Right renal cortex interstitium (tissue), 3 donors: ENCODE results near the gene WLS. TPM values are rescaled to one million over a fixed set of nuclear protein-coding genes. Genes with fewer than 3 reads are reported as not detected.
"Not testable (repeated sequence)": the region's sequence is repeated elsewhere in the genome, so short reads cannot be mapped to it uniquely, and the experiment has no call there.

Source experiments
- DNase-seq, 3 donors: peaks; one replicate each; pipeline ENCODE4 v3.0.0-alpha.2; 2013; ENCODE audit warnings: low read depth in 3 of 3, low spot score in 2 of 3
- polyA plus RNA-seq, 3 donors: library from polyadenylated mRNA; unstranded; fragments of 120-200 nt; gene quantifications; one replicate each; pipeline ENCODE4 v1.2.1, GENCODE V29; 2013; ENCODE audit not compliant: insufficient read length in 3 of 3

The WLS gene
- polyA plus RNA-seq, 3 donors, result 163 to 170 (median 168) TPM

DNA sequence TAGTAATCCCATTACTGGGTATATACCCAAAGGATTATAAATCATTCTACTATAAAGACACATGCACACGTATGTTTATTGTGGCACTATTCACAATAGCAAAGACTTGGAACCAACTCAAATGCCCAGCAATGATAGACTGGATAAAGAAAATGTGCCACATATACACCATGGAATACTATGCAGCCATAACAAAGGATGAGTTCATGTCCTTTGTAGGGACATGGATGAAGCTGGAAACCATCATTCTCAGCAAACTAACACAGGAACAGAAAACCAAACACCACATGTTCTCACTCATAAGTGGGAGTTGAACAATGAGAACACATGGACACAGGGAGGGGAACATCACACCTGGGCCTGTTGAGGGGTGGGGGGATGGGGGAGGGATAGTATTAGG is 60.5 kb downstream of the WLS start:
- not testable (repeated sequence) for DNase-seq

DNA sequence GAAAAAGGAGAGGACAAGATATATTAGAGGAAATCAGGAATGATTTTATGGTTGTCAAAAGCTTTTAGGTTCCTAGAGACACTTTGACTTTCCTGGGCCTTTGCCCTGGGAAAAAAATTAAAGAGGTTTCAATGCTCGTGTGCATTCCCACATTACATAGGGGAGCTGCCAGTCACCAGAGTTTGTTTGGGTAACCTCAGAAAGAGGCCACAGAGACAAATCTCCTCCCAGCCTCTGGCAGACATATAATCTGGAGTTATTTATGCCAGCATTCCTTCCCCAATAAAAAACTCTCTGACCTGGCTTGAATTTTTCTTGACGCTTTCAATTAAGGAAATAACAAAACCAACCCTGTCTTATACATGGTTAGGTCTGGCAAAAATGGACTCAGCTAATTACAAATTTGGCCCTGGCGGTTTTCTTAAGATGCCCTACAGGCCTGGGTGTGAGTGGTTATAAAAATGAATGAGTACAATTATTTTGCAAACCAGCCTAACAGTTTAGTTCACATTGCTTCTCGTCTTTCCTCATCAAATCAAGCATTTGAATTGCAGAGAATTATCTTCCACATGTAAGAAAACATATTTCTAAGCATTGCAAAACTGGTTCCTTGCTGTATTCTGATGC is 63.7 kb downstream of the WLS start:
- no peak for DNase-seq

DNA sequence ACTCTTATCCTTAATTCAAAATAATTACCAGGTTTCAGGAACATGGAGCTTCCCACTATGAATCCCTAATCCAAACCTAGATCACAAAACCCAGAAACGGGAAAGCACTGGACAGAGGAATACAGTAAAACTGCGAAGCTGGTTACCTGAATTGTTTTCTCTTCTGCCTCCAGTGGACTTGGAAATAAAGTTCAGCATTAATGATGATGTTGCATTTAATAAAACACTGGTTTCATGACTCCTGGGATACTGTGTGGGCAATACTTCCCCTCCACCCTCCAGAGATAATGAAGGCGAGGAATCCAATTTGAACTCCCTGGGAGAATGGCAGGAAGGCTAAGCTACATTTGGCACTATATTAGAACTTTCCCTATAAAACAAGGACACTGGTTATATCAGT is 65.1 kb downstream of the WLS start:
- DNase-seq, result no peak

DNA sequence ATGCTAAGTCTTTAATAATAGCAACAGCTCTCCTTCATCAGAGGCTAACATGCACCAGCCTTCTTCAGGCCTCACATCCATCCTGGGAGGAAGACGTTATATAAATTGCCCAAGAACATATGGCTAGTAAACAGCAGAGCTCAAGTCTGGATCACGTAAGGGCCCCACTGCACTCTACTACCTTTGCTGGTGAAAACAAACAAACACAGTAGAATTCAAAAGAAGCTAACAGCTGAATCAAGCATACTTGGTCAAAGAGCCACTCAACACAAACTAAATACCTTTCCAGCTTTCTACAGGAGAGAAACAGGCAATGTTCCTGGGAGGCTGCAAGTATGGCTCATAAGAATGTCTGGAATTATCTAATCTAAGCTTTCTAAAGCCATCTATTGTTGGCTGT is 66.0 kb downstream of the WLS start:
- no peak for DNase-seq

DNA sequence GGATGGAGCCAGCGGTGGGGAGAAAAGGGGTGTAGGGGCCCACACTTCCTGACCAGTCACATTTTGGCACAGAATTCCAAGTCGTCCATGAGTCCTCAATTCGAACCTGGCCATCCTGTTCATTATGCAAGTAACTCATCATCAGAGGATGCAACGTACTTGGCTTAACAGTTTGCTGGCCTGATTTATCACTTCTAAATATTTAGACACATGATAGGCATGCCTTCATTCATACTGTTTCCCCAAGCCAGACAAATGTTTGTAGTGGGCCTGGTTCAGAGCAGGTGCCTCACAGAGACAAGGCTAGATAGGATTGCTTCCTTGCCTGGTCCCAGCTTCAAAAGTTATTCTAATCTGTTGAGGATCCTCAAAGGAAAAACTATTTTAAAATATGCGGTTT is 66.7 kb downstream of the WLS start:
- DNase-seq, result no peak

DNA sequence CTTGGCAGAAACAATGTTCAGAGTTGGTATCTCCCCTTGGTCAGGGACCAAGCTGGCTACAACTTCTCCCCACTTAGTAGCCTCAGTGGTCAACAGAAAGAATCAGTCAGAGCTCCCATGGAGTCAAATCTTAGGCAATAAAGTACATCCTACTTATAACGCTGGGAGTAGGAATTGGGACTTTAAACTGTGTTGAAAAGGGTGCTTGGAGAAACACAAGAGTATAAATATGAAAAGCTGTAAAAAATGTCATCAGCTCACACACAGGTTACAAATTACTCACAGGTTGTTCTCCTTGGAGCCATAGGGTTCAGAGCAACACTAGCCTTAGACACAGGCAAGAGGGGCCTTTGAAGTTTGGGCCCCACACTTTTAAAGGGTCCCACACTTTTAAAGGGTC is 67.4 kb downstream of the WLS start:
- no peak for DNase-seq

DNA sequence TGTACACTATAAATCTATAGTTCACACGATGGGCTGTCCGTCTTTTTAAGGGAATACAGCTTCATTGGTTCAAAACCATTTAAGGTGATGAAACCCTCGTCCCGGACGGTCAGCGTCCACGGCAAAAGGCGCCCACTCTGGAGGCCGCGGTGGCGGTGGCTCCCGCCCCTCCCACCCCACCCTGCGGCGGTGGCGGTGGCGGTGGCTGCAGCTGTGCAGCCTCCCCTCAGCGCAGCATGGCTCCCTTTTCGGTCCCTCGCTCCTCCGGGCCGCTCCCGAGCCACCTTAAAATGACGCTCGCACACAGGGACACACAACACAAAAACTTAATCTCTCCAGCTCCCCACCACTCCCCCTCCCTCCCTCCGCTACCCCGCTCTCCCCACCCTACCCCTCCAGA is 69.1 kb downstream of the WLS start:
- DNase-seq, result no peak

DNA sequence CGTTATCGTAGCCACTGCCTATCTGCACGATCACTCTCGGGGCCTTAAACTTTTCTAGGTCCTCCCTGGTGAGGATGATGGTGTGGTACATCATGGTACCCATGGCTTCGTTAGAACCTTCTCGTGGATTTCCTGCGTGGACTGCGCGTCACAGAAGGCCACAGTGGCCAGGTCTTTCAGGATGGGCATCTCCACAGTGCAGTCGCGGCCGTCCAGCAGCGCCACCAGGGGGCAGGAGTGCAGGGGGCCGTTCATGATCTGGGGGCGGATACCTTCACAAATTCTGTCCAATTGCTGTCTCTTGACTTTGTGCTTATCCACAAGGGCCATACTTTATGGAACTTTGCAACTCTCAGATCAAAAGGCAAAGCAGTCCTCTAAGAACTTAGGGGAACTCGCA is 69.6 kb downstream of the WLS start:
- DNase-seq, result no peak

DNA sequence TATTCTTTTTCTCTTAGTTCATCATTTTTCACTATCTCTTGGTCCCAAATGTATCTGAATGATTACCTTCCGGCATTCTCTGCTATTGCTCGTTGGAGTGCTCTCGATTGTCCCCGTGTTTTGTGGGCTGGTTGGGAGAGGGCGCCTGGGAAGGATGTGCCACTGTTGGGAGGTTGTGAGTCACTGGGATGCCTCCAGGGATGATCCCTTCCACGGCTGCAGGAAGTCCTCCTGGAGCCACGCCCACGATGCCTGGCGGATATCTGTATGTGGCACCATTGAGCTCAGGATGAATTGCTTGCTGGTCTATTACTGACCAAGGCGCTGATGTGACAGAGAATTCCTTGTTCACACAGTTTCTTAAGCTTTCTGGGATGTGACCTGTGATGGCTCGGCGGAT is 70.7 kb downstream of the WLS start:
- not testable (repeated sequence) for DNase-seq

DNA sequence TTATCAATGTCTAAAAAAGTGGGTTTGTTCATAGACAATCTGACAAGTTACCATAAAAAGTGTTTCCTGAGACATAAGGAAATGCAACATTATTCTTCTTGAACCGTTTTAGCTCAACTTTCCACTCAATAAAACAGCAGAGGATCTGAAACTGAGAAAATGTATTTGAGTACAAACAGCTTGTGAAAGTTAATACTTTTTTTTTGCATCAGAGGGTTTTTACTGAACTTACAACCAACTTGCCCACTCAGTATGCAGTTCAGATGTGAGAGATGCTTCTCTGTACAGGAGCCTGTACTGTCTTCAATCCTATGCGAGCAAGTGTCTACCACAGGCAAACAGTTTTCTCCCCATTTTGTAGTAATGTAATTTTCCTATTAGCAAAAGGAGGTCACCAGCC is 71.4 kb downstream of the WLS start:
- DNase-seq, result not testable (repeated sequence)

DNA sequence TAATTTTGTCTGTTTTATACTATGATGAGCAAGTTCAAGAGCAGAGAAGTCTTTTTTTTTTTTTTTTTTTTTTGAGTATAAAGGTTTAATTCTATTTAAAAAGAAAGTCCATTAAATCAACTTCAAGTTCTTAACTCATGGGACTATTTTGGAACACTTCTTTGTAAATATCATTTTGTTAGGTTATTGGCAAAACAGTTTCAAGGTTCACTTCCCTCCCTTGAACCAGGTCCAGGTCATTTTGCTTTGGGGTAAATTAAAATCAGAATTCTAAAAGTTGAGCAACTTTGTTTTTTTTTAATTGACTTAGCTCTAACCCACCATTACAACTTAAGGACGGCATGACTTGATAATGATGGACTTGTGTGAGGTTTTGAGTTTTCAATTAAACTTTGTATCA is 72.3 kb downstream of the WLS start:
- no peak for DNase-seq

DNA sequence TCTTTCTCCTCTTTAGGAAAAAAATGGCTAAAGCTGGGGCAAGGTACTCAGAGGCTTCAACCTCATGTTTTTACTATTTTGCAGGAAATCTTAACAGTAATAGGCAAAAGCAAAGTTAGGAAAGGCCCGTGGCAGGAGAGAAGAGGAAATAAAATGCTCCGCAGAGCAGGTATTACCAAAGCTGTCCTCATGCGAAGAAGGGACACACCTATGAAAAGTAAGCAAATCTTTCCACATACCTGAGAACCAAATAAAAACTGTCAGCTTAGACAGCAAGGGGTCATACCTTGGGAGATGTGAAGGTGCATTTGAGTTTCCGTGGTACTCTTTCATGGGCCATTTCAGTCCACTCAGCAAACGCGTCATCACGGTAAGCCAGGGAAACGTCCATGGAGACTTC is 73.5 kb downstream of the WLS start:
- DNase-seq, result no peak

DNA sequence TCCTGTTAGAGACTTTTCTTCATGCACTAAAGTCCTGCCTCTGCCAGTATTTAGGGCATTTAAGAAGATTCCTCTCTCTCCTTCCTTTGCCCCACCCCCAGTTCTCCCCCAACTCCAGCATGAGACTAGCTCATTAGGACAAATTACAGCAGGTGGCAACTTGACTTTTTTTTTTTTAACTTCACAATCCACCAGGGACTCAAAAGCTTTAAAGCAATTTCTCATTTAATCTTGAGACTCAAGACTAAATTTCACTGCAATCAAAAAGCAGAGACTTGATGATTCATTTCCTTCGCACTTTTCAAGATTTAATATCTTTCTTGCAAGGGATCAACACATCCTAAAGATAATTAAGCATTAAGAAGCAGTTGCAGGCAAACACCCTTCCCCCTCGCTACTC is 74.9 kb downstream of the WLS start:
- DNase-seq, result no peak

DNA sequence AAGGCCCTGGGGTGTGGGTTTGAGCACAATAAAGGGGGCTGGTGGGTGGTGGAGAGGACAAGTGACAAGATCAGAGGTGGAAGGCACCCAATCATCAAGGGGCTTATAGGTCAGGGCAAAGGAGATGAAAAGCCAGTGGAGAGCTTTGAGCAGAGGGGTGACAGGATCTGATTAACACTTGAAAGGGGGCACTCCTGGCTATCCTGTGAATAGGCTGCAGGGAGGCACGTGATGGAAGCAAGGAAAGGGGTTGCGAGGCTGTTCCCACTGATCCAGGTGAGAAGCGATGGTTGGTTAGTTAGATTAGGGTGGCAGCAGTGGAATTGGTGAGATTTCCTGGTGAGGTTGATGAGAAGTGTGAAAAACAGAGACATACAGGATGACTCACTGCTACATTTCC is 80.6 kb downstream of the WLS start:
- DNase-seq, result no peak

DNA sequence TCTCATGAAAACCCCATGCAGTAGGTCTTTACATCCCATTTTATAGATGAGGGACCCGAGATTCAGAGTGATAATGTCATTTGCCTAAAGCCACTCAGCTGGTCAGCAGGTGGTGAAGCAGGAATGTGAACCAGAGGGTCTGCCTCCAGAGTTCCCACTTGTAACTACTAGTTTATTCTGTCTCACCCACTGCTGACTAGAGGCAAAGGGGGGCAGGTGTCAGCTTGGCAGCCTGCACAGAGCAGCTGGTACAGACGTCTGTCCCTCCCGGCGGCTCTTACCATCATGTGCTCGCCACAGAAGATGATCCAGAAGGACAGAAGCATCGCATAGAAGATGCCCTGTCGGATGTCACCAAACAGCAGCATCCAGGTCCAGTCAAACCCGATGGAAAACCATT is 82.4 kb downstream of the WLS start:
- no peak for DNase-seq

DNA sequence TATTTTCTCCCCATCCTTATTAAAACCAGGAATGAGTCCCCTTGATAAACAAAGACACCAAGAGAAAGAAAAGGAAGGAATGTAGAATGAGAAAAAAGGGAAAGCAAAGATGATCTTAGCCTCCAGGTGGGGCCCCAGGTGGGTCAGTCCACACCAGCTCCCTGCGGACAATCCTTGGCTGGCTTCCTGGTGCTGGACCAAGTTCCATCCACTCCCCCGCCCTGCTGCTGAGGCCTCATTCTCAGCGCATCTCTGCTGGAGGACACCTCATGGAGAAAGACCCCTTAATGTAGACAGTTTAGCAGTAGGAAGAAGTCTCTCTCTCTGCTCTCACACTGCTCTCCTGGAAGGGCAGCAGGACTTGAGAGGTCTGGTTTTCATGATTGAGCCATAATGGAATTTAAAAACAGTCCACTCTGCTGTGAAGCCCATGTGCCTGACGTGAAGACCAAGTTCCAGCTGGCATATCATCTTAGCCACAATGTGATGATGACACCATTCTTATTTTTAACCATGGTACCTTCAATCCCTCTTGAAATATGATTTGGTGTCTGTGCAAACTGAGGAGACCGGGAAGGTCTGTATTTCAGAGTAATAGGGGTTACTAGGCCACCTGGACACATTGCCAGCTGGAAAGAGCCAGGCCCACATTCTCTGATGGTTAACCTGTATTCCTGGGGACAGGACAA is 83.1 kb downstream of the WLS start:
- DNase-seq, result no peak

DNA sequence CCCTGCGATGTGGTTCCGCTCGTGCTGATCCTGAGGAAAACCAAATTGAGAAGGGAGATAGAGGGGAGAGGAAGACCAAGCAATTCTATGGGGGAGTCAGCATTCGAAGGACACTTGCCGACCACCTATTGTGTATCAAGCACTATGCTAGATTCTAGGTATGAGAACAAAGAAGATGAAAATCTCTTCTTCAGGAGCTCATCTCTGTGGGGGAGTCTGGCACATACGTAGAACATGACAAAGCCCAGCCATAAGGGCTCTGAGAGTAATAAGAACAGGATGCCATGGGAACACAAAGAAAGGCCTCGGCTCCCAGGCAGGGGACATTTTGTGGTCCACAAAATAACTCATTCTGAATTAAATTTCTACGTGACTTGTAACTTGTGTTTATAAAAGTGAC is 83.7 kb downstream of the WLS start:
- DNase-seq, result no peak

DNA sequence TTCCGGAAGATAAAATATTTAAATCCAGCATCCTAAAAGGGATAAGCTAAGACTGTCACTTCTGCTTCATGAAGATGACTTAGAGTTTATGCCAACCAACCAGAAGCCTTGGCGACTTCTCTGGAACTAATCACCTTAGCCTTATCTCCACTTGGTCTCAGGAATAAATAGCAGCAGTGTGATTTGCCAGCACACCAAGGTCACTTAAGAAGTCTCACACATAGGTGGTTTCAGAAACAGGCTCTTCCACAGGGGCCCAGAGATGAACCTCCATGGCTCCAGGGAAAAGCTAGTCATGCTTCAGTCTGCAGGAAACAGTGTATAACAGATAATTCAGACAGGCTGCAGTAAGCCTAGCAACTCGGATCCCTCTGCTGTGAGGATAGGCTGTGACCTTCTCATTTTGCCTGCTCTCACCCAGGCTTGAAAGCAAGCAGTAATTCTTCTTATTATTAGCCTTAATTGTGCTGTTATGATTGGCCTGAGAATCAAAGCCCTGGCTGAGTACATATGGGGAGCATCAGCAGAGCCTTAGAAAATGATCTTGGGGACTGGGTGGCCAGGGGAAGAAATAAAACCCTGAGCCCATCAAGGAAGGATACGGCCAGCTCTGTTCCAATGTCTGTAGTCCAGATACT is 84.7 kb downstream of the WLS start:
- no peak for DNase-seq

DNA sequence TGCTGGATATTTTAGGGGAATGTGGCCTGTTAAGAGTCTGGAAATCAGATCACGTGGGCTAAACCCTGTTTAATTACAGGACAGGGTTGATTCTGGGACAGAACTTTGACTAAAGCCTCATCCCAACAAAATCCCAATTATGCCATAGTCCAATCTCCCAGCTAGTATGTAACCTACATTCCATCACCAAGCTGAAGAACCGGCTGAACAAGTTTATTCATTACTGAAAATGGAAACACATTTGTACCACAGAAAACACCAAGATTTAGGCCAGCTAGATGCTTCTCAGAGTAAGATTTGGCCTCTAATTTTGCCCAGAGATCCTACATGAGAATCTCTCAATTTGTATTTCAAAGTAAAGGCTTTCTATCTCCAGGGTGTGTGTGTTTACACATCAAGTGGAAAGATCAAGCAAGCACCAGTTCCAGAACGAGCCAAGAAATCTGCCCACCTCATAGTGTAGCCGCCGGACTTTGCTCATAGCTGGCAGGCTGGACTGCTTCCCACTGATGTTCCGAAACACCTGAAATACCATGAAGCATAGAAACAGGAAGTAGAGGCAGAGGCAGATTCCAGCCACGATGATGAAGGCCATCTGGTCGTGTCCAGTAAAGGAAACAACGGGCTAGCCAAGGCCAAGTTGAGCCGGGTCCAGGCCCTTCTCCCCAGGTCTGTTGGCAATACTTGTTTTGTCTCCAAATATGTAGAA is 86.8 kb downstream of the WLS start:
- no peak for DNase-seq

DNA sequence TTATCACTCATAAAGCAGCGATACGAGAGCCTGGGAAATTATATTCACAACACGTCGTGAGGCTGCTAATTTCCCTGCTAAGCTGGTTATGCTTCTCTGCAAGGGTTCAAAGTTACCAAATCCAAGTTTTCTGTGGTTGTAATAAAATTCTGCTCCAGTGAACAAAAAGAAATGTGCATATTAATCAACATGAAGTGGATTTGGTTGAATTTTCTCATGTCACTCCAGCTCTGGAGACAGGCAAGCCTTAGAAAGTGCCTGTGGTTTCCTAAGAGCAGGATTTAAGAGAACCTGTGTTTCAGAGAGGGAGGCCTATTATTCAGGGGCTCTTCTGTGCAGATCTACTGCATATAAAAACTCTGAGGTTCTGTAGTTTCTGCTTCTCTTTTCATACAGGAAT is 87.5 kb downstream of the WLS start:
- DNase-seq, result no peak

DNA sequence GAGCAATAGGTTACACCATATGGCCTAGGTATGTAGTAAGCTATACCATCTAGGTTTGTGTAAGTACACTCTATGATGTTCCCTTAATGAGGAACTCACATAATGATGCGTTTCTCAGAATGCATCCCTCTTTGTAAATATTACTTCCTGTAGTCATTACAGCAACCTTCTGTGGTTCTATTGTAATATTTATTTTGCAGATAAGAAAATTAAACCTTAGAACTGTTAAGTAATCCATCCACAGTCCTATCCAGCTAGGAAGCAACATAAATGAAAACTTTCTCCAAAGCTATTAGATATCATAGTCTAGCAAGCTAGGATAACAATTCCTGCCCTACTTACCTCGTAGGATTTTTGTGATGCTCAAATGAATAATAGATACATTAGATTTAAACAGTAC is 88.7 kb downstream of the WLS start:
- no peak for DNase-seq

DNA sequence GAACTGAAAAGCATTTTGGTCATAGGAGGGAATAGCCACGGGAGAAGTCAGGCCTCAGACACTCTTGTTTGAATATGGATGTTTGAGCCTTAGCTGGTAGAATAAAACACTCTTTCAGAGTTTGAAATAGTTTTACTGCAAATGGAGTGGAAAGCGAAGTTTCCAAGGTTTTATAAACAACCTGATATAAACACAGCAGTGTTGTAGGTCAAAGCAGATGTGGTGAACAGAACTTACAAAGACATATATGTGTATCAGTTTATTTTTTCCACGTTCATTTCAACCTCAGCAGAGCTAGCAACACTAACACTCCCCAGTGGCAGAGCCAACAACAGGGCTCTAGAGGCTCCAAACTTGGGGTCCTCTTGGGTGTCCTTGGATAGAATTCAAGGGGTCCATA is 89.9 kb downstream of the WLS start:
- DNase-seq, result no peak
